ENCODE data around the gene FAM180B. TPM values are rescaled to one million over a fixed set of nuclear protein-coding genes. Genes with fewer than 3 reads are reported as not detected.
"Not testable (repeated sequence)": the region's sequence is repeated elsewhere in the genome, so short reads cannot be mapped to it uniquely, and the experiment has no call there.

FAM180B gene
- total RNA-seq, 1 donor from 2014 or later, result not detected

GRCh38 chr11:47593934-47594855 is 7.7 kb downstream of the FAM180B start, which contains the start of gene C1QTNF4:
TSS of gene C1QTNF4 (minus strand) at chr11:47594411. CDS start at chr11:47590810, 3,601 bp downstream.
- DNase-seq (ENCODE audit: low read depth in 2 of 2), result no peak

DNA sequence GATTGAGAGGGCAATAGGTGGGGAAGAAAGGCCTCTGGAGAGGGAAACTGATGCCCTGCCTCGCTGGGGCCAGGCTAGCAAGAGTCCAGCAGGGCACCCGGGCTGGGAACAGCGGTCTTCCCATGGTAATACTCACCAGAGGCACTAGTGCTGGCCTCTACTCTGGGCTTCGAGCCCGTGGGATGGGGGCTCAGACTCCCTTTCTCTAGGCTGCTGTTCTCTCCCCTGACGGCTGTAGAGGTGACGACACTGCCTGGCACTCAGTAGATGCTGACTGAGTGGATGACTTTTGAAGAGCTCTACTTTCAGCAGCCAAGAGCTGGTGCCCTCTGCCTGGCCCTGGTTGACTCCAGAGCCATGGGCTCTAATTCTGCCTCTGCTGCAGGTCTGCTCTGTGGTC is 8.6 kb downstream of the FAM180B start:
- no peak for DNase-seq (ENCODE audit: low read depth in 2 of 2)

- no peak for DNase-seq (ENCODE audit: low read depth in 2 of 2)
Observed at GRCh38 chr11:47595967-47596366, 9.5 kb downstream of the FAM180B start.

GRCh38 chr11:47599902-47600301 is 13.4 kb downstream of the FAM180B start:
- DNase-seq (ENCODE audit: low read depth in 2 of 2), result no peak

GRCh38 chr11:47603295-47603694 is 16.8 kb downstream of the FAM180B start:
- no peak for DNase-seq (ENCODE audit: low read depth in 2 of 2)

GRCh38 chr11:47605921-47606320 is 19.4 kb downstream of the FAM180B start:
- DNase-seq (ENCODE audit: low read depth in 2 of 2), result no peak

- no peak for DNase-seq (ENCODE audit: low read depth in 2 of 2)
Observed at GRCh38 chr11:47606731-47607130, 20.3 kb downstream of the FAM180B start.

GRCh38 chr11:47607380-47607779 is 20.9 kb downstream of the FAM180B start:
- DNase-seq (ENCODE audit: low read depth in 2 of 2), result peak in 1 of 2 donors; percentile 53

GRCh38 chr11:47609675-47610074 is 23.2 kb downstream of the FAM180B start:
- no peak for DNase-seq (ENCODE audit: low read depth in 2 of 2)

- no peak for DNase-seq (ENCODE audit: low read depth in 2 of 2)
Observed at GRCh38 chr11:47611348-47611794, 24.9 kb downstream of the FAM180B start.

DNA sequence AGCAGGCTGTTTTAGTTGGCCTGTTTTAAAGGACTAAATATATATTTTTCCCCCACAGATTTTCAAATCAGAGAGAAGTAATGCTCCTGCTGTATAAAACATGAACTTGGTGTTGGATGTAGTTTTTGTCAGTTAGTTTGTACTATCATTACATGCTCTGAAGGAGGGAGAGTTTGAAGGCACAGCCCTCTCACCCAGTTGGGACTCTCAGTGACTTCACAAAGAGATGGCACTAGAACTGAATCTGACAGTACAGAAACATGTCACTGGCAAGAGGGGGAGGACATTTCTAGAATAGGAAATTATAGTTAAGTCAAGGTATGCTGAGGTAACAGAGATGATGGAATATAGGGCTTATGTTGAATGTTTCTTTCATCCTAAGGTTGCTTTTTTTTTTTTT is 28.8 kb downstream of the FAM180B start:
- DNase-seq (ENCODE audit: low read depth in 2 of 2), result no peak

DNA sequence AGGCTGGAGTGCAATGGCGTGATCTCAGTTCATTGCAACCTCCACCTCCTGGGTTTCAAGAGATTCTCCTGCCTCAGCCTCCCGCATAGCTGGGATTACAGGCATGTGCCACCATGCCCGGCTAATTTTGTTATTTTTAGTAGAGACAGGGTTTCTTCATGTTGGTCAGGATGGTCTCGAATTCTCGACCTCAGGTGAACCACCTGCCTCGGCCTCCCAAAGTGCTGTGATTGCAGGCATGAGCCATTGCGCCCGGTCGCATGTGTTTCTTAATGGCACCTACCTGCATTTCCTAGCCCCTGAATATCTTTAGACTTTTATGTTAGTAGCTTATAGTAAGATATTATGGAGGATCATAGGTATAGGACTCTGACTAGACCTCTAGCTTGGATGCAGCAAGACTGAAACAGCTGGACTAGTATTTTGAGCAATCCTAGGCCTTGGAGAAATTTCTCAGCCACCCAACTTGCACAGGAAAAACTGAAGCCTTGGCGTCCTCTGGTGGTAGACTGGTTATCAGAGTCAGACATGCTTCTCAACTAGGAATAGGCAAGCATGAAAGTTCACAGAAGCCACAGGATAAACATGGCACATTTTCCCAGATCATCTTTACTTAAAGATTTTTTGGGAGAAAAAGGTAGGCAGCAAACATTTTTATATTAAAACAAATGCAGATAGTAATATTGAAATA is 30.4 kb downstream of the FAM180B start:
- DNase-seq (ENCODE audit: low read depth in 2 of 2), result peak; percentile 58 to 76

- DNase-seq (ENCODE audit: low read depth in 2 of 2), result peak in 1 of 2 donors; percentile 19
Observed at GRCh38 chr11:47617417-47617809, 30.9 kb downstream of the FAM180B start.

GRCh38 chr11:47620836-47621378 is 34.4 kb downstream of the FAM180B start:
- peak in 1 of 2 donors; percentile 43 for DNase-seq (ENCODE audit: low read depth in 2 of 2)

- no peak for DNase-seq (ENCODE audit: low read depth in 2 of 2)
Observed at GRCh38 chr11:47626234-47626633, 39.8 kb downstream of the FAM180B start.

DNA sequence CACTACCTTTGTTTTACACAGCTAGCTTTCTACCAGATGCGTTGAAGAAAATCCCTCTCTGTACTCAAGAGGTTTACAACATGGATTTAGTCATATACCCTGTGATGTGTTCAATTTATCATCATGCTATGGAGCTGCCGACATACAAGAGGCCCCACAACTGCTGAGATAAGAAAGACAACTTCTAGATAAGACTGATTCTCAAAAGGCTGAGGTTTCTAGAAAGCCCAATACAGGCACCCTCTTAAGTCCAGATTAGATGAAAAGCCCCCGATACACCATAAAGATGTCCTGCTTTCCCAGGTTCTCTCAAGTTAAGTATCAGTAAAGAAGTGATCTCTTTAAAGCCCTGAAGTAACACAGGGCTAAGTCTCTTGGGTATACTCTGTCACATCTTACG is 41.5 kb downstream of the FAM180B start:
- DNase-seq (ENCODE audit: low read depth in 2 of 2), result no peak

DNA sequence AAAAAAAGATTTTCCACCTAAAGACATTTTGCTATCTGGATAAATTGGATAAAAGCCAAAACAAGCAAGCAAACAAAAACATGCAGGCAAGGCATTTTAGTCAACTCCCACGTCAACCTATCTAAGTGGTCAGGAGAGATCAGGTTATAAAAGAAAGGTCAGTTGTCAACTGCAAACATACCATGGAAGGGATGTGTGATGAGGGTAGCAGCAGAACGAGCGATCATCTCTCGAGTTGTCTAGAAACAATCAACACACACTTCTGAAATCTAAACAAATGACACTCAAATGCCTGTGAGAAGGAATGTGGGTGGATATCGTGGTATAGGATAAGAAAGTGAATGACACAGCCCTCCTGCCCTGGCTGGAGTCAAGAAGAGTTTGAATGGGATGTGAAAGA is 45.0 kb downstream of the FAM180B start:
- DNase-seq (ENCODE audit: low read depth in 2 of 2), result peak in 1 of 2 donors; percentile 37

- not testable (repeated sequence) for DNase-seq (ENCODE audit: low read depth in 2 of 2)
Observed at GRCh38 chr11:47636331-47636730, 49.9 kb downstream of the FAM180B start.

All from dermis microvascular lymphatic vessel endothelial cell (primary cell).